Keratinocyte (primary cell): Measurements from ENCODE around the gene OLFM2. TPM values are rescaled to one million over a fixed set of nuclear protein-coding genes. Genes with fewer than 3 reads are reported as not detected.

Source experiments
- DNase-seq: peaks from one replicate; pipeline ENCODE4 v3.0.0-alpha.2; 2011; ENCODE audit warnings: low read depth, missing footprints, low spot score
- FAIRE-seq: peaks from 2 replicates; lab custom pipeline; 2011; peaks lifted over from hg19 to GRCh38; lab: Jason Lieb, UNC
- H2AFZ ChIP-seq: 2 replicates; pipeline ENCODE4 v1.6.0; 2012; ENCODE audit warnings: low read length, control low read depth, inconsistent platforms; ENCODE audit not compliant: control insufficient read depth
- H3K27ac ChIP-seq: 2 replicates; pipeline ENCODE4 v1.5.1; 2011; ENCODE audit warnings: low read length; ENCODE audit not compliant: control insufficient read depth, insufficient read depth
- H3K27me3 ChIP-seq: 3 replicates; pipeline ENCODE4 v1.6.0; 2011; ENCODE audit warnings: low read length; ENCODE audit not compliant: control insufficient read depth, insufficient read depth; ENCODE audit errors: extremely low read depth
- H3K36me3 ChIP-seq, 2 experiments: 2 replicates in 1 of 2; 3 replicates in 1 of 2; pipeline ENCODE4 v1.5.1; 2011; ENCODE audit warnings: low read length in 2 of 2, mild to moderate bottlenecking in 1 of 2; ENCODE audit not compliant: control insufficient read depth in 2 of 2, insufficient read depth in 2 of 2; ENCODE audit errors: extremely low read depth in 1 of 2
- H3K4me1 ChIP-seq: 3 replicates; pipeline ENCODE4 v1.5.1; 2011; ENCODE audit warnings: low read length; ENCODE audit not compliant: control insufficient read depth, insufficient read depth; ENCODE audit errors: extremely low read depth
- H3K4me2 ChIP-seq: 3 replicates; pipeline ENCODE4 v1.6.0; 2011; ENCODE audit warnings: low read depth, low read length; ENCODE audit not compliant: control insufficient read depth, insufficient read depth; ENCODE audit errors: extremely low read depth
- H3K4me3 ChIP-seq, 3 experiments: fragments of 200-600 bp in 1 of 3; sonication (generic) in 1 of 3; 2 replicates in 2 of 3; 3 replicates in 1 of 3; pipeline ENCODE4 v1.5.1; 2011 to 2016; ENCODE audit warnings: low read length in 3 of 3, mild to moderate bottlenecking in 3 of 3, control low read depth in 2 of 3, inconsistent platforms in 1 of 3, low read depth in 1 of 3, mixed read lengths in 1 of 3, mixed run types in 1 of 3, moderate library complexity in 1 of 3; ENCODE audit not compliant: control insufficient read depth in 2 of 3, insufficient read depth in 2 of 3; ENCODE audit errors: extremely low read depth in 1 of 3
- H3K79me2 ChIP-seq: 2 replicates; pipeline ENCODE4 v1.6.0; 2012; ENCODE audit warnings: low read length; ENCODE audit not compliant: control insufficient read depth, insufficient read depth
- H3K9ac ChIP-seq: 3 replicates; pipeline ENCODE4 v1.6.0; 2011; ENCODE audit warnings: low read length; ENCODE audit not compliant: control insufficient read depth, insufficient read depth; ENCODE audit errors: extremely low read depth
- H3K9me1 ChIP-seq: 3 replicates; pipeline ENCODE4 v1.6.0; 2011; ENCODE audit warnings: low read length; ENCODE audit not compliant: control insufficient read depth, insufficient read depth; ENCODE audit errors: extremely low read depth
- H3K9me3 ChIP-seq: 2 replicates; pipeline ENCODE4 v1.5.1; 2012; ENCODE audit warnings: low read depth, low read length; ENCODE audit not compliant: control insufficient read depth
- H4K20me1 ChIP-seq: 3 replicates; pipeline ENCODE4 v1.6.0; 2011; ENCODE audit warnings: low read length; ENCODE audit not compliant: control insufficient read depth, insufficient read depth; ENCODE audit errors: extremely low read depth
- CTCF ChIP-seq, 3 experiments: IDR thresholded peaks in 1 of 3; conservative IDR thresholded peaks in 1 of 3; optimal IDR thresholded peaks in 1 of 3; 2 replicates in 2 of 3; 3 replicates in 1 of 3; pipeline versions ENCODE3 to v1.5.1; 2011; ENCODE audit warnings: low read length in 3 of 3, mild to moderate bottlenecking in 3 of 3, moderate library complexity in 2 of 3, control low read depth in 1 of 3, inconsistent platforms in 1 of 3; ENCODE audit not compliant: insufficient read depth in 2 of 3; ENCODE audit errors: extremely low read depth in 1 of 3
- EZH2 ChIP-seq: IDR thresholded peaks from one replicate; pipeline ENCODE4 v1.6.1; 2012; ENCODE audit warnings: inconsistent platforms, mild to moderate bottlenecking, low read length, moderate library complexity
- dilution Hi-C: fragments of 300-500 bp; cut with MboI; formaldehyde crosslinking; loops from one replicate; pipeline ENCODE4 v1.7.0; 2020; ENCODE audit warnings: low sequenced_read_pairs; ENCODE audit not compliant: extremely low pct_ligation_motif_present
- polyA plus RNA-seq, 5 experiments: library from polyadenylated mRNA; depleted of rRNA in 3 of 5; stranded (reverse) in 3 of 5; stranded (forward) in 1 of 5; unstranded in 1 of 5; fragments of >200 nt; gene quantifications; 1 replicate in 1 of 5; 2 replicates in 3 of 5; 3 replicates in 1 of 5; pipeline versions ENCODE4 v1.2.1 to v1.2.3, GENCODE V29; 2011 to 2012; ENCODE audit warnings: missing spikeins in 2 of 5, low read depth in 1 of 5, low replicate concordance in 1 of 5

Gene OLFM2
- polyA plus RNA-seq, 1 donor (not counting 4 experiments of a cell fraction or from before 2014, with no cell fraction given): 5.3 TPM

GRCh38 chr19:9958379-9958821, 22.1 kb upstream of the OLFM2 start:
- Histone ChIP-seq H3K9me1 (no peaks in the 10 kb centered on the region), H3K9me3 (no peaks in the 10 kb centered on the region), H3K36me3 (no peaks in the 10 kb centered on the region), H3K9ac (no peak overlapping the region), H3K27ac (no peak overlapping the region), H2AFZ (no peak overlapping the region), H3K4me3 (no peak overlapping the region), H3K4me1 (no peaks in the 10 kb centered on the region), H4K20me1 (no peaks in the 10 kb centered on the region), H3K27me3 (no peaks in the 10 kb centered on the region), H3K4me2 (no peak overlapping the region), H3K79me2 (no peaks in the 10 kb centered on the region)
- FAIRE-seq (no peak), DNase-seq (no peak)
- no peak for TF ChIP-seq EZH2
- no peak for TF ChIP-seq CTCF (optimal IDR thresholded peaks at IDR 0.05 in 1 of 3, IDR thresholded peaks at IDR 0.05 in 1 of 3, conservative IDR thresholded peaks at IDR 0.05 in 1 of 3; ENCODE audit: extremely low read depth in 1 of 3, insufficient read depth in 2 of 3, low read length in 3 of 3)
- dilution Hi-C loops: no loop called here

- DNase-seq: no peak
- Histone ChIP-seq H3K9me3 (no peaks in the 10 kb centered on the region), H3K27ac (no peak overlapping the region), H3K9ac (no peak overlapping the region), H3K4me3 (no peak overlapping the region), H3K36me3 (no peaks in the 10 kb centered on the region), H3K4me1 (no peaks in the 10 kb centered on the region), H4K20me1 (no peaks in the 10 kb centered on the region), H3K4me2 (no peak overlapping the region), H3K27me3 (no peaks in the 10 kb centered on the region), H2AFZ (no peak overlapping the region), H3K9me1 (no peaks in the 10 kb centered on the region), H3K79me2 (no peaks in the 10 kb centered on the region)
- no peak for FAIRE-seq
- dilution Hi-C loops: no loop called here
- TF ChIP-seq EZH2: no peak
Measured at GRCh38 chr19:9956956-9957355, 20.6 kb upstream of the OLFM2 start.
